ENCODE measurements around the gene CYP2S1. TPM values are rescaled to one million over a fixed set of nuclear protein-coding genes. Genes with fewer than 3 reads are reported as not detected.
"Not testable (repeated sequence)": the region's sequence is repeated elsewhere in the genome, so short reads cannot be mapped to it uniquely, and the experiment has no call there.

The CYP2S1 gene, protein sequence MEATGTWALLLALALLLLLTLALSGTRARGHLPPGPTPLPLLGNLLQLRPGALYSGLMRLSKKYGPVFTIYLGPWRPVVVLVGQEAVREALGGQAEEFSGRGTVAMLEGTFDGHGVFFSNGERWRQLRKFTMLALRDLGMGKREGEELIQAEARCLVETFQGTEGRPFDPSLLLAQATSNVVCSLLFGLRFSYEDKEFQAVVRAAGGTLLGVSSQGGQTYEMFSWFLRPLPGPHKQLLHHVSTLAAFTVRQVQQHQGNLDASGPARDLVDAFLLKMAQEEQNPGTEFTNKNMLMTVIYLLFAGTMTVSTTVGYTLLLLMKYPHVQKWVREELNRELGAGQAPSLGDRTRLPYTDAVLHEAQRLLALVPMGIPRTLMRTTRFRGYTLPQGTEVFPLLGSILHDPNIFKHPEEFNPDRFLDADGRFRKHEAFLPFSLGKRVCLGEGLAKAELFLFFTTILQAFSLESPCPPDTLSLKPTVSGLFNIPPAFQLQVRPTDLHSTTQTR
- polyA plus RNA-seq (ENCODE audit: insufficient read length in 3 of 3): under 1 TPM; 0.51 to 0.54 (median 0.53) TPM

- no peak for DNase-seq (ENCODE audit: low read depth in 3 of 3, low spot score in 2 of 3)
Observed at GRCh38 chr19:41192574-41193429, at the start of gene CYP2S1. TSS of gene CYP2S1 (plus strand) at chr19:41193219. CDS start at chr19:41193265, 46 bp downstream.

DNA sequence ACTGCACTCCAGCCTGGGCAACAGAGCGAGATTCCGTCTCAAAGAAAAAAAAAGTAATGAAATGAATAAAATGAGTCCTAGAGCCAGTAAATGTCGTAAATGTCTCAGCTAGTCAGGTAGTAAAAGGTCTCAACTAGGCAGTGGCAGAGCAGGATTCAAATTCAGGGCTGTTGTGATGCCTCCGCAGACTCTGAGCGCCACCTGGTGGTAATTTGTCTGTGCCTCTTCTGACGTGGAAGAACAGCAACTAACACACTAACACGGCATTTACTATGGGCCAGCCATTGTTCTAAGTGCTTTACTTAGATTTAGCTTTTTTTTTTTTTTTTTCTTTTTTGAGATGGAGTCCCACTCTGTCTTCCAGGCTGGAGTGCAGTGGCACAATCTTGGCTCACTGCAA lies 48.6 kb upstream of the CYP2S1 start:
- no peak for DNase-seq (ENCODE audit: low read depth in 3 of 3, low spot score in 2 of 3)

DNA sequence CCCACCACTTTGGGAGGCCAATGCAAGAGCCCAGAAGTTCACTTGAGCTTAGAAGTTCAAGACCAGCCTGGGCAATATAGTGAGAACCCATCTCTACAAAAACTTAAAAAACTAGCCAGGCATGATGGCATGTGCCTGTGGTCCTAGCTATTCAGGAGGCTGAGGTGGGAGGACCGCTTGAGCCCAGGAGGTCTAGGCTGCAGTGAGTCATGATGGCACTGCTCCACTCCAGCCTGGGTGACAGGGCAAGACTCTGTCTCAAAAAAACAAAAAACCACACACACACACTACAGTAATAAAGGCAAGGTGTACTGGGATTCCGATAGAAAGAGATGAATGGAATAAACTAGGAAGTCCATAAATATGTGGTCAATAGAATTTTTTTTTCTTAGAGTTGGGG lies 43.2 kb upstream of the CYP2S1 start:
- no peak for DNase-seq (ENCODE audit: low read depth in 3 of 3, low spot score in 2 of 3)

GRCh38 chr19:41150986-41151385 lies 42.0 kb upstream of the CYP2S1 start:
- not testable (repeated sequence) for DNase-seq (ENCODE audit: low read depth in 3 of 3, low spot score in 2 of 3)

DNA sequence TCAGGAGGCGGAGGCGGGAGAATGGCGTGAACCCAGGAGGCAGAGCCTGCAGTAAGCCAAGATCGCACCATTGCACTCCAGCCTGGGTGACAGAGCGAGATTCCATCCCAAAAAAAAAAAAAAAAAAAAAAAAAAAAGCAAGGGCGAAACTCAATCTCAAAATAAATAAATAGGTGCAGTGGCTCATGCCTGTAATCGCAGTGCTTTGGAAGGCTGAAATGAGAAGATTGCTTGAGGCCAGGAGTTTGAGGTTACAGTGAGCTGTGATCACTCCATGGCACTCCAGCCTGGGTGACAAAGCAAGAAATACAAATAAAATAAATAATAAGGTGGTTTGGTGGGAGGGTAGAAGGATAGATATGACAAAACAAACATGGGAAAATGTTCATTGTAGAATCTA lies 39.0 kb upstream of the CYP2S1 start:
- no peak for DNase-seq (ENCODE audit: low read depth in 3 of 3, low spot score in 2 of 3)

GRCh38 chr19:41156207-41156606 lies 36.8 kb upstream of the CYP2S1 start:
- DNase-seq (ENCODE audit: low read depth in 3 of 3, low spot score in 2 of 3): no peak

GRCh38 chr19:41159881-41160280 lies 33.1 kb upstream of the CYP2S1 start:
- no peak for DNase-seq (ENCODE audit: low read depth in 3 of 3, low spot score in 2 of 3)

DNA sequence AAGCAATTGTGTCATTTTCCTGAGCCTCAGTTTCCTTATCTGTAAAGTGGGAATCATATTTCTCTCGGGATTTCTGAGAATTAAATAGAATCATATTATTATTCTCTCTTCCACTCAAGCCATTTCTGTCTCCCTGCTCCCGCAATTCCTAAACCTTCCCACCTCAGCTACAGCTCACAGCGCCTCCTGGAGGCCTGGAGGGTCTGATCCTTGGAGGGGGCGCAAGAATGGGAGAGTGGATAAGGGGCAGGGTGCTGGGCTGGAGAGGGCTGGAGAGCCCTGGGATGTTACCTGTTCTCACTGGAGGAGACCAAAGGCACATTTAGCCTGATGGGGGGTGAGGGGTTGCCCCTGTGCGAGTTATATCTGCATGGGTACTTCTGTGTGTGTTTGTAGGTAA lies 31.1 kb upstream of the CYP2S1 start:
- DNase-seq (ENCODE audit: low read depth in 3 of 3, low spot score in 2 of 3): no peak

- DNase-seq (ENCODE audit: low read depth in 3 of 3, low spot score in 2 of 3): no peak
Observed at GRCh38 chr19:41166944-41167804, 25.8 kb upstream of the CYP2S1 start.

DNA sequence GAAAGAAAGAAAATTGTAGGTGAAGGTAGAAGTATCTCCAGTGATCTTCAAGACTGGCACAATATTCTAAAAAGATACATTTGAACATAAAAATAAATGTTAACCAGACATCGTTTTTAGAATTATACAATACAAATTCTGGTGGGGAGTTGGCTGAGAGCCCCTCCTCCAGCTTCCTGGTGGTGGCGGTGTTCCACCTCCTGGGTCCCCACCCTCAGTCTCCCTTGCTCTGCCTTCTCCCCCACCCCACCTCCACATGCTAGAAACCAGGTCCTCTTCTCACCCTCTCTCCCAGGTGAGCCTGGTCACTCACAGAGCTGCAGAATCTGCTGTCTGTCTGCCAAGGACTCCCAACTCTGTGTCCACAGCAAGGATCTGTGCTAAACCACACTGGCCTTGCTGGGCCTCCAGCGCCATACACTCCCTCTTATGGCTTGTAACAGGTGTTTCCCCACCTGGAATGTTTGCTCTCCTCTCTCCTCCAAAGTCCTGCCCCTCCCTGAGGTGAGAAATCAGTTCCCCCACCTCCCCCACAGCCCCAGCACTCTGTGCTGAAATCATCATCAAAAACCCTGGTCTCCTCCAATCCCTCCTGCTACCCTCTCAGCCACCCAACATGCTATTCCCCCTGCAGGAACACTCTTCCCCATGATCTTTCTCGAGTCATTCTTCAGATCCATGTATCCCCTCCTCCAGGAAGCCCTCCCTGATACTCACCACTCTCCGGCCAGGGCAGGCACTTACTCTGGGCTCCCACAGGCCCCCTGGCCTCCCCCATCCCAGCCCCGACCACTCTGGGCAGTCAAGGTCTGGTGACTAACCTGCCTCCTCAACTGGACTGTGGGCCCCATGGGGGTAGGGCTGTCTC lies 20.5 kb upstream of the CYP2S1 start:
- DNase-seq (ENCODE audit: low read depth in 3 of 3, low spot score in 2 of 3): no peak

DNA sequence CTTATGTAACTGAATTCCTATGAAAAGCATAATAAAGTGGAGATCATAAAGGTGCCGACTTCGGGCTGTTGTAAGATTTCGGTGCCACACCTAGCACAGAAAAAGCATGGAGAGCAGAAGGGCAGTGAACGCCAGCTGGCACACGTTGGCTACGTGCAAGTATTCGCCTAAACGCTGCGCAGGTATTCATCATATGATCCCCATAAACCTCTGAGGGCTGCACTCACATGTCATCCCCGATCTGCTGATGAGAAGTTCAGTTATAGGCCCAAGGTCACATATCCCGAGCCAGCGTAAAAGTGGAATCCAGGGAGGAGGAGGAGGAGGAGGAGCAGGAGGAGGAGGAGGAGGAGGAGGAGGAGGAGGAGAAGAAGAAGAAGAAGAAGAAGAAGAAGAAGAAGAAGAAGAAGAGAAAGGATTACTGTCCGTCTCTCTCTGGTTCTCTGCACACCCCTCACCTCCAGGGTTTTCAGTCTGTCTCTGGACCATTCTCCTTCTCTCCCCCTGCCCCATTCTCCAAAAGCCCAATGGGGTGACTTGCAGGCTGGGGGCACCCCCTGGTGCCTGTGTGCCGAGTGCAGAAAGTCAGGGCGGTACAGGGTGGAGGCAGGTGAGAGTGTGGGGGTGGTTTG lies 18.6 kb upstream of the CYP2S1 start:
- no peak for DNase-seq (ENCODE audit: low read depth in 3 of 3, low spot score in 2 of 3)

- peak in 1 of 3 donors; percentile 7 for DNase-seq (ENCODE audit: low read depth in 3 of 3, low spot score in 2 of 3)
Observed at GRCh38 chr19:41175801-41176777, 16.9 kb upstream of the CYP2S1 start.

- DNase-seq (ENCODE audit: low read depth in 3 of 3, low spot score in 2 of 3): not testable (repeated sequence)
Observed at GRCh38 chr19:41180173-41180572, 12.8 kb upstream of the CYP2S1 start.

GRCh38 chr19:41186971-41187883 lies 5.8 kb upstream of the CYP2S1 start:
- no peak for DNase-seq (ENCODE audit: low read depth in 3 of 3, low spot score in 2 of 3)

GRCh38 chr19:41187884-41188279 lies 5.1 kb upstream of the CYP2S1 start:
- DNase-seq (ENCODE audit: low read depth in 3 of 3, low spot score in 2 of 3): no peak

GRCh38 chr19:41189425-41190065 lies 3.5 kb upstream of the CYP2S1 start:
- no peak for DNase-seq (ENCODE audit: low read depth in 3 of 3, low spot score in 2 of 3)

Measured in right renal cortex interstitium (tissue), 3 donors.